ENCODE data around the gene TTC7B. TPM values are rescaled to one million over a fixed set of nuclear protein-coding genes. Genes with fewer than 3 reads are reported as not detected.

TTC7B gene
- total RNA-seq, 1 experiment from 2014 or later: 70.6 TPM

- BruUV-seq (replicated peaks): no TSS peak
- ATAC-seq (no peak), DNase-seq (ENCODE audit: low read depth, low spot score) (no peak)
- no peak overlapping the region for H3K27ac ChIP-seq (ENCODE audit: low read depth, low read length)
- RAD21 ChIA-PET (ENCODE audit: low non-redundant PET in 1 of 2, low total read pairs in 2 of 2, uncharacterized antibody in 2 of 2, unreplicated experiment in 2 of 2): no interaction called here
- TF ChIP-seq TCF7L2 (IDR thresholded peaks at IDR 0.05; ENCODE audit: borderline replicate concordance, extremely low read depth, insufficient read depth, insufficient read length) (no peak), EZH2 (IDR thresholded peaks at IDR 0.05) (no peak), ZNF274 (IDR thresholded peaks at IDR 0.05; ENCODE audit: low read depth, low read length) (no peak), CEBPB (IDR thresholded peaks at IDR 0.05; ENCODE audit: low read depth) (no peak), ELF1 (IDR thresholded peaks at IDR 0.05; ENCODE audit: borderline replicate concordance, low read depth) (no peak), RAD21 (IDR thresholded peaks at IDR 0.05; ENCODE audit: low read depth) (no peak), CBX3 (IDR thresholded peaks at IDR 0.05; ENCODE audit: low read depth) (no peak), FOSL1 (IDR thresholded peaks at IDR 0.05; ENCODE audit: low read depth) (no peak), ATF3 (IDR thresholded peaks at IDR 0.05) (no peak), EGR1 (IDR thresholded peaks at IDR 0.05; ENCODE audit: low read depth) (no peak), EZH2phosphoT487 (IDR thresholded peaks at IDR 0.05; ENCODE audit: borderline replicate concordance) (no peak), ZBTB33 (IDR thresholded peaks at IDR 0.05; ENCODE audit: extremely low read depth, insufficient replicate concordance, low read length) (no peak), JUND (IDR thresholded peaks at IDR 0.05) (no peak), POLR2AphosphoS5 (IDR thresholded peaks at IDR 0.05; ENCODE audit: low read depth, low read length) (no peak), SIN3A (IDR thresholded peaks at IDR 0.05; ENCODE audit: low read depth) (no peak), ZFX (IDR thresholded peaks at IDR 0.05) (no peak)
- peaks cover 3 to 9% of the 10 kb centered on the region in 2 experiments; a peak in 2 of 4 replicates for H3K4me1 ChIP-seq (ENCODE audit: control insufficient read depth in 1 of 2, insufficient read depth in 2 of 2, low read length in 2 of 2)
- POLR2A ChIA-PET: no interaction called here
- H3K36me3 ChIP-seq (ENCODE audit: control insufficient read depth in 1 of 2, insufficient read depth in 2 of 2, low read length in 2 of 2): no peaks in the 10 kb centered on the region
- no peaks in the 10 kb centered on the region for H3K9me3 ChIP-seq (ENCODE audit: control insufficient read depth in 1 of 2, insufficient read depth in 1 of 2, low read depth in 1 of 2, low read length in 2 of 2)
- H4K20me1 ChIP-seq (ENCODE audit: insufficient read depth): no peaks in the 10 kb centered on the region
- no peak overlapping the region for H3K4me3 ChIP-seq (replicated peaks in 1 of 2; ENCODE audit: low read depth in 1 of 2, low read length in 2 of 2)
- intact Hi-C loops (cut with micrococcal nuclease): no loop called here
- H3K9me2 ChIP-seq (ENCODE audit: insufficient read depth): no peaks in the 10 kb centered on the region
- no peaks in the 10 kb centered on the region for H3K27me3 ChIP-seq (ENCODE audit: insufficient read depth, low read length)
- no peaks in the 10 kb centered on the region for H3K79me2 ChIP-seq (ENCODE audit: insufficient read depth, low read length)
- no peak overlapping the region for H2AFZ ChIP-seq (ENCODE audit: low read depth, low read length, poor library complexity, severe bottlenecking)
- no peak overlapping the region for H3K4me2 ChIP-seq (ENCODE audit: low read length)
- no peak overlapping the region for H3K9ac ChIP-seq (ENCODE audit: low read length)
- CTCF ChIA-PET: no interaction called here
Observed at GRCh38 chr14:90728951-90729350, 87.3 kb downstream of the TTC7B start.
